Thymus (tissue), 11 donors: ENCODE measurements around the gene HNRNPAB. TPM values are rescaled to one million over a fixed set of nuclear protein-coding genes. Genes with fewer than 3 reads are reported as not detected.
"Not testable (repeated sequence)": the region's sequence is repeated elsewhere in the genome, so short reads cannot be mapped to it uniquely, and the experiment has no call there.

Source experiments
- DNase-seq, 9 donors: peaks; one replicate each; pipeline ENCODE4 v3.0.0-alpha.2; 2013; ENCODE audit warnings: low spot score in 9 of 9, low read depth in 6 of 9, missing footprints in 1 of 9
- H3K27ac ChIP-seq, 2 donors: one replicate each; pipeline ENCODE4 v1.5.1; 2013; ENCODE audit warnings: control low read depth in 1 of 2, low read depth in 1 of 2, low read length in 1 of 2, mild to moderate bottlenecking in 1 of 2, moderate library complexity in 1 of 2
- H3K27me3 ChIP-seq, 2 donors: one replicate each; pipeline ENCODE4 v1.5.1; 2013; ENCODE audit warnings: low read length in 1 of 2; ENCODE audit not compliant: control insufficient read depth in 2 of 2, insufficient read depth in 1 of 2
- H3K36me3 ChIP-seq, 2 donors: one replicate each; pipeline ENCODE4 v1.5.1; 2013; ENCODE audit warnings: low read length in 1 of 2, mild to moderate bottlenecking in 1 of 2, moderate library complexity in 1 of 2; ENCODE audit not compliant: control insufficient read depth in 2 of 2, insufficient read depth in 2 of 2
- H3K4me1 ChIP-seq, 2 donors: one replicate each; pipeline ENCODE4 v1.5.1; 2013; ENCODE audit warnings: low read length in 2 of 2; ENCODE audit not compliant: control insufficient read depth in 2 of 2, insufficient read depth in 2 of 2
- H3K4me3 ChIP-seq, 2 donors: one replicate each; pipeline ENCODE4 v1.5.1; 2013; ENCODE audit warnings: low read length in 2 of 2, control low read depth in 1 of 2, mild to moderate bottlenecking in 1 of 2
- H3K9me3 ChIP-seq, 2 donors: one replicate each; pipeline ENCODE4 v1.5.1; 2013; ENCODE audit warnings: low read length in 1 of 2, mild to moderate bottlenecking in 1 of 2; ENCODE audit not compliant: control insufficient read depth in 2 of 2, insufficient read depth in 1 of 2
- WGBS: extraction: QIAGEN DNeasy Blood & Tissue Kit; methylation state at CpG from one replicate; pipeline ENCODE4 v1.1.7; 2013; 5-methylcytosine and 5-hydroxymethylcytosine counted together
- polyA plus RNA-seq: library from polyadenylated mRNA; stranded (reverse); fragments of 200-250 nt; gene quantifications from one replicate; pipeline ENCODE4 v1.2.3, GENCODE V29; 2013
- total RNA-seq: library from RNA; stranded (reverse); fragments of 120-200 nt; gene quantifications from one replicate; pipeline ENCODE4 v1.2.4, GENCODE V29; 2013
- donor health status: healthy.

Gene HNRNPAB
- total and polyA plus RNA-seq, 2 donors, result 86.1 to 146 TPM

GRCh38 chr5:178236126-178236525 lies 31.8 kb downstream of the HNRNPAB start:
- peaks cover 23 to 64% of the 10 kb centered on the region in 2 donors for H3K4me1 ChIP-seq

GRCh38 chr5:178236679-178237078 lies 32.3 kb downstream of the HNRNPAB start:
- Histone ChIP-seq H3K27me3 (no peaks in the 10 kb centered on the region), H3K36me3 (no peaks in the 10 kb centered on the region), H3K4me1 (peaks cover 20 to 64% of the 10 kb centered on the region in 2 donors), H3K27ac (no peak overlapping the region), H3K9me3 (peaks cover 0 to 4% of the 10 kb centered on the region in 2 donors), H3K4me3 (no peak overlapping the region)
- no peak for DNase-seq
- 55% methylated on average over 4 of the region's 4 CpGs for WGBS

More at GRCh38 chr5:178236126-178236525, 31.8 kb downstream of the HNRNPAB start:
- H3K27ac ChIP-seq, result no peak overlapping the region
- WGBS, result 99% methylated on average over 9 of the region's 9 CpGs
- no peak for DNase-seq
- H3K36me3 ChIP-seq, result peaks cover 0 to 2% of the 10 kb centered on the region in 2 donors
- H3K9me3 ChIP-seq, result peaks cover 0 to 4% of the 10 kb centered on the region in 2 donors
- H3K4me3 ChIP-seq, result no peak overlapping the region
- H3K27me3 ChIP-seq, result no peaks in the 10 kb centered on the region

GRCh38 chr5:178237431-178238312 lies 33.3 kb downstream of the HNRNPAB start:
- Histone ChIP-seq H3K27me3 (no peaks in the 10 kb centered on the region), H3K9me3 (peaks cover 0 to 4% of the 10 kb centered on the region in 2 donors), H3K36me3 (no peaks in the 10 kb centered on the region), H3K4me1 (peaks cover 19 to 63% of the 10 kb centered on the region in 2 donors), H3K27ac (no peak overlapping the region), H3K4me3 (no peak overlapping the region)
- WGBS, result 77% methylated on average over 13 of the region's 13 CpGs
- DNase-seq, result no peak

GRCh38 chr5:178238313-178238635 lies 33.9 kb downstream of the HNRNPAB start:
- Histone ChIP-seq H3K4me1 (peaks cover 16 to 57% of the 10 kb centered on the region in 2 donors), H3K27ac (no peak overlapping the region), H3K36me3 (no peaks in the 10 kb centered on the region), H3K27me3 (no peaks in the 10 kb centered on the region), H3K4me3 (no peak overlapping the region), H3K9me3 (peaks cover 0 to 4% of the 10 kb centered on the region in 2 donors)
- no peak for DNase-seq
- 95% methylated on average over 6 of the region's 6 CpGs for WGBS

- Histone ChIP-seq H3K4me3 (no peak overlapping the region), H3K4me1 (peaks cover 16 to 54% of the 10 kb centered on the region in 2 donors), H3K27me3 (no peaks in the 10 kb centered on the region), H3K27ac (peak overlapping the region; percentile 17 to 58), H3K9me3 (peaks cover 0 to 4% of the 10 kb centered on the region in 2 donors), H3K36me3 (no peaks in the 10 kb centered on the region)
- no peak for DNase-seq
- WGBS, result 52% methylated on average over 17 of the region's 17 CpGs
These were observed 34.6 kb downstream of the HNRNPAB start for GRCh38 chr5:178238711-178239592.

GRCh38 chr5:178239626-178240301 lies 35.4 kb downstream of the HNRNPAB start:
- WGBS, result 45% methylated on average over 15 of the region's 16 CpGs
- DNase-seq, H3K4me3 ChIP-seq, H3K36me3 ChIP-seq, H3K27me3 ChIP-seq, H3K9me3 ChIP-seq, H3K27ac ChIP-seq: not testable (repeated sequence)
- peaks cover 14 to 49% of the 10 kb centered on the region in 2 donors for H3K4me1 ChIP-seq

- Histone ChIP-seq H3K27ac (peak overlapping the region; percentile 66 to 76), H3K9me3 (no peaks in the 10 kb centered on the region), H3K4me3 (peak overlapping the region; percentile 12 to 16), H3K36me3 (no peaks in the 10 kb centered on the region), H3K27me3 (no peaks in the 10 kb centered on the region), H3K4me1 (peaks cover 12 to 47% of the 10 kb centered on the region in 2 donors)
- WGBS, result 64% methylated on average over 19 of the region's 19 CpGs
- DNase-seq, result no peak
These were observed 36.0 kb downstream of the HNRNPAB start for GRCh38 chr5:178240341-178240741.

GRCh38 chr5:178240766-178241165 lies 36.4 kb downstream of the HNRNPAB start:
- peak in 2 of 9 donors; percentile 33 to 64 for DNase-seq
- 9% methylated on average over 9 of the region's 9 CpGs for WGBS
- no peaks in the 10 kb centered on the region for H3K9me3 ChIP-seq
- peak overlapping the region; percentile 66 to 76 for H3K27ac ChIP-seq
- H3K4me1 ChIP-seq, result peaks cover 12 to 47% of the 10 kb centered on the region in 2 donors
- H3K4me3 ChIP-seq, result peak overlapping the region; percentile 12 to 16
- no peaks in the 10 kb centered on the region for H3K27me3 ChIP-seq
- H3K36me3 ChIP-seq, result no peaks in the 10 kb centered on the region
